VCaP (cell line): ENCODE measurements around the gene CAPZB.

Source experiments
- H3K27ac ChIP-seq: fragments of 450-650 bp; 2 replicates; pipeline ENCODE4 v1.5.1; 2017
- TF ChIP-seq, protein P1 (sequence below): fragments of 450-650 bp; conservative IDR thresholded peaks from 2 replicates; pipeline ENCODE4 v1.5.1; 2017; ENCODE audit warnings: mild to moderate bottlenecking, moderate library complexity

The CAPZB gene

DNA sequence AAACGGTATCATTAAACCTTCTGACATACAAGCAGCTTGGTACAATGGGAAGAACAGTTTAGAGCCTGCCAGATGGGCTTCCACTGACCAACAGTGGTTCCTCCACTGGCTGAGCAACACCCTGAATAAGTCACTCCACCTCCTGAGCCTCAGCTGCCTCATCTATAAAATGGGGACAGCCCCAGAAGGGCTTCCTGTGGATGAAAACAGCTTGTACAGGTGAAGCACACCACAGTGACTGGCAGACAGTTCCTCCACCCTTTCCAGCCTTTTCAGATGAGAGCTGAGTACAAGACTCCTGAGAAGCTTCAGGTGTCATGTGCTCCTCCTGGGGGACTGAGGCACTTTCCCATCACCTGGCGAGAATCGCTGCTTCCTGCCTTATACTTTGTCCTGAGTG is 2.1 kb downstream of the CAPZB start:
- peak overlapping the region; percentile 90; the same call in 1 of the 2 replicates for H3K27ac ChIP-seq
- TF ChIP-seq, protein P1, sequence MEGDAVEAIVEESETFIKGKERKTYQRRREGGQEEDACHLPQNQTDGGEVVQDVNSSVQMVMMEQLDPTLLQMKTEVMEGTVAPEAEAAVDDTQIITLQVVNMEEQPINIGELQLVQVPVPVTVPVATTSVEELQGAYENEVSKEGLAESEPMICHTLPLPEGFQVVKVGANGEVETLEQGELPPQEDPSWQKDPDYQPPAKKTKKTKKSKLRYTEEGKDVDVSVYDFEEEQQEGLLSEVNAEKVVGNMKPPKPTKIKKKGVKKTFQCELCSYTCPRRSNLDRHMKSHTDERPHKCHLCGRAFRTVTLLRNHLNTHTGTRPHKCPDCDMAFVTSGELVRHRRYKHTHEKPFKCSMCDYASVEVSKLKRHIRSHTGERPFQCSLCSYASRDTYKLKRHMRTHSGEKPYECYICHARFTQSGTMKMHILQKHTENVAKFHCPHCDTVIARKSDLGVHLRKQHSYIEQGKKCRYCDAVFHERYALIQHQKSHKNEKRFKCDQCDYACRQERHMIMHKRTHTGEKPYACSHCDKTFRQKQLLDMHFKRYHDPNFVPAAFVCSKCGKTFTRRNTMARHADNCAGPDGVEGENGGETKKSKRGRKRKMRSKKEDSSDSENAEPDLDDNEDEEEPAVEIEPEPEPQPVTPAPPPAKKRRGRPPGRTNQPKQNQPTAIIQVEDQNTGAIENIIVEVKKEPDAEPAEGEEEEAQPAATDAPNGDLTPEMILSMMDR, result no peak

- H3K27ac ChIP-seq, result no peak overlapping the region
- TF ChIP-seq, protein P1, result no peak
Observed at GRCh38 chr1:19481826-19482398, 3.4 kb downstream of the CAPZB start.

DNA sequence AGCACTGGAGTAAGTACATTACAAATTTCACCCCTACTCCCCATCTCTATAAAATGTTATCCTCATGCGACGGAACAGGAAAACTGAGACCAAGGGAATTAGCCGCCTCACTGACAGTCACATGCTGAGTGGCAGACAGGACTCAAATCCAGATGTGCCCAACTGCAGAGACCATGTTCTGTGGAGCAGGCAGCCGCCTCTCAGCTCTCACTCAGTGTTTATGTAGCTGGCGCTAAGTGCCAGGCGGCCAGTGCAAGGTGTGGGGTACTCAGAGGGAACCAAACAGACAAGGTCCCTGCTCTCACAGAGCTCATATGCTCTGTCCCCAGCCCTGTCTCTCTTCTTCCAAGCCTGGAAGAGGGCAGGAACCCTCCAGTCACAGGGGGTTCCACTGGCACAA is 5.1 kb downstream of the CAPZB start:
- TF ChIP-seq, protein P1, result no peak
- H3K27ac ChIP-seq, result no peak overlapping the region

- TF ChIP-seq, protein P1, result no peak
- H3K27ac ChIP-seq, result no peak overlapping the region
Observed at GRCh38 chr1:19479351-19480120, 5.8 kb downstream of the CAPZB start.

- no peak overlapping the region for H3K27ac ChIP-seq
- TF ChIP-seq, protein P1, result no peak
Observed at GRCh38 chr1:19478322-19478721, 7.0 kb downstream of the CAPZB start.

GRCh38 chr1:19477284-19478249 is 7.8 kb downstream of the CAPZB start:
- TF ChIP-seq, protein P1, result no peak
- no peak overlapping the region for H3K27ac ChIP-seq
